HEK293 (cell line): ENCODE data around the gene IGSF21.

Source experiments
- CTCF ChIA-PET: fragments of 350-600 bp; formaldehyde crosslinking; extraction: SDS; loops from one replicate; lab custom pipeline; 2021; ENCODE audit warnings: antibody characterized with exemption; lab: Yijun Ruan, JAX
- POLR2A ChIA-PET: fragments of 300-600 bp; formaldehyde crosslinking; extraction: SDS; loops from one replicate; lab custom pipeline; 2020; ENCODE audit warnings: antibody characterized with exemption, inconsistent platforms; lab: Yijun Ruan, JAX
- H3K27ac ChIP-seq: fragments of 200-500 bp; sonication (Bioruptor generic); 2 replicates; pipeline ENCODE4 v1.5.1; 2014; ENCODE audit warnings: low read depth, low read length, control low read depth, inconsistent platforms; ENCODE audit errors: extremely low read depth
- H3K36me3 ChIP-seq, 2 experiments: fragments of 200-500 bp in 1 of 2; sonication (Bioruptor generic) in 1 of 2; 1 replicate in 1 of 2; 2 replicates in 1 of 2; pipeline ENCODE4 v1.5.1; 2014 to 2017; ENCODE audit warnings: inconsistent platforms in 2 of 2, low read length in 2 of 2; ENCODE audit not compliant: control insufficient read depth in 2 of 2, insufficient read depth in 1 of 2
- H3K4me1 ChIP-seq: fragments of 200-500 bp; sonication (Bioruptor generic); 2 replicates; pipeline ENCODE4 v1.5.1; 2014; ENCODE audit warnings: mild to moderate bottlenecking, low read length, inconsistent platforms; ENCODE audit not compliant: control insufficient read depth, insufficient read depth
- H3K4me3 ChIP-seq: 2 replicates; pipeline ENCODE4 v1.5.1; 2011; ENCODE audit warnings: low read depth, mild to moderate bottlenecking, control low read depth, low read length, moderate library complexity
- H3K9me3 ChIP-seq: fragments of 200-500 bp; sonication (Bioruptor generic); 2 replicates; pipeline ENCODE4 v1.5.1; 2014; ENCODE audit warnings: low read depth, low read length, inconsistent platforms; ENCODE audit not compliant: control insufficient read depth, insufficient read depth
- KLF1 ChIP-seq: fragments of 450-650 bp; formaldehyde crosslinking; IDR thresholded peaks from 2 replicates; pipeline ENCODE4 v1.5.1; 2016; ENCODE audit warnings: missing biosample characterization, missing genetic modification characterization
- REST ChIP-seq: fragments of 450-650 bp; formaldehyde crosslinking; IDR thresholded peaks from 2 replicates; pipeline ENCODE4 v1.5.1; 2016; ENCODE audit warnings: missing biosample characterization, missing genetic modification characterization
- SCRT2 ChIP-seq: fragments of 450-650 bp; formaldehyde crosslinking; IDR thresholded peaks from 2 replicates; pipeline ENCODE4 v1.5.1; 2016; ENCODE audit warnings: missing biosample characterization, missing genetic modification characterization
- SETDB1 ChIP-seq: IDR thresholded peaks from one replicate; pipeline ENCODE4 v1.6.1; 2017; ENCODE audit warnings: mild to moderate bottlenecking, low read length, moderate library complexity, mixed read lengths; ENCODE audit not compliant: insufficient read length
- TRIM28 ChIP-seq: IDR thresholded peaks from 2 replicates; pipeline ENCODE4 v1.6.1; 2011; ENCODE audit warnings: low read length, control low read depth, borderline replicate concordance
- ZBTB1 ChIP-seq: fragments of 450-650 bp; formaldehyde crosslinking; IDR thresholded peaks from 2 replicates; pipeline ENCODE4 v1.5.1; 2016; ENCODE audit warnings: missing biosample characterization, missing genetic modification characterization
- ZBTB17 ChIP-seq: fragments of 450-650 bp; formaldehyde crosslinking; IDR thresholded peaks from 2 replicates; pipeline ENCODE4 v1.5.1; 2016; ENCODE audit warnings: missing biosample characterization, missing genetic modification characterization
- ZBTB48 ChIP-seq: fragments of 450-650 bp; formaldehyde crosslinking; IDR thresholded peaks from 2 replicates; pipeline ENCODE4 v1.5.1; 2016; ENCODE audit warnings: missing biosample characterization, missing genetic modification characterization
- ZFP41 ChIP-seq: fragments of 450-650 bp; formaldehyde crosslinking; IDR thresholded peaks from 2 replicates; pipeline ENCODE4 v1.5.1; 2016; ENCODE audit warnings: missing biosample characterization, missing genetic modification characterization, borderline replicate concordance
- ZNF112 ChIP-seq: fragments of 450-650 bp; formaldehyde crosslinking; IDR thresholded peaks from 2 replicates; pipeline ENCODE4 v1.5.0; 2017; ENCODE audit warnings: missing biosample characterization, missing genetic modification characterization
- ZNF155 ChIP-seq: fragments of 450-650 bp; formaldehyde crosslinking; IDR thresholded peaks from 2 replicates; pipeline ENCODE4 v1.5.1; 2016; ENCODE audit warnings: missing biosample characterization, missing genetic modification characterization
- ZNF292 ChIP-seq: fragments of 450-650 bp; formaldehyde crosslinking; IDR thresholded peaks from 2 replicates; pipeline ENCODE4 v1.5.1; 2016; ENCODE audit warnings: low read depth, missing biosample characterization, missing genetic modification characterization, borderline replicate concordance
- ZNF37A ChIP-seq: fragments of 450-650 bp; IDR thresholded peaks from 2 replicates; pipeline ENCODE4 v1.5.1; 2018; ENCODE audit warnings: missing biosample characterization, missing genetic modification characterization
- ZNF394 ChIP-seq: fragments of 450-650 bp; formaldehyde crosslinking; IDR thresholded peaks from 2 replicates; pipeline ENCODE4 v1.5.1; 2016; ENCODE audit warnings: missing biosample characterization, missing genetic modification characterization, mild to moderate bottlenecking, moderate library complexity, borderline replicate concordance
- ZNF544 ChIP-seq: fragments of 450-650 bp; formaldehyde crosslinking; IDR thresholded peaks from 2 replicates; pipeline ENCODE4 v1.5.0; 2017; ENCODE audit warnings: missing biosample characterization, missing genetic modification characterization
- ZNF560 ChIP-seq: fragments of 450-650 bp; formaldehyde crosslinking; IDR thresholded peaks from 2 replicates; pipeline ENCODE4 v1.5.1; 2017; ENCODE audit warnings: missing biosample characterization, missing genetic modification characterization, borderline replicate concordance
- ZNF571 ChIP-seq: fragments of 450-650 bp; formaldehyde crosslinking; IDR thresholded peaks from 2 replicates; pipeline ENCODE4 v1.5.0; 2017; ENCODE audit warnings: missing biosample characterization, missing genetic modification characterization
- ZNF585B ChIP-seq: fragments of 450-650 bp; formaldehyde crosslinking; IDR thresholded peaks from 2 replicates; pipeline ENCODE4 v1.5.1; 2016; ENCODE audit warnings: missing biosample characterization, missing genetic modification characterization
- ZNF639 ChIP-seq: fragments of 450-650 bp; formaldehyde crosslinking; IDR thresholded peaks from 2 replicates; pipeline ENCODE4 v1.5.1; 2016; ENCODE audit warnings: missing biosample characterization, missing genetic modification characterization
- TF ChIP-seq, protein P1 (sequence below): fragments of 450-650 bp; formaldehyde crosslinking; IDR thresholded peaks from 2 replicates; pipeline ENCODE4 v1.5.1; 2016; ENCODE audit warnings: missing biosample characterization, missing genetic modification characterization
- TF ChIP-seq, protein P2 (sequence below): fragments of 450-650 bp; formaldehyde crosslinking; IDR thresholded peaks from 2 replicates; pipeline ENCODE4 v1.5.1; 2016; ENCODE audit warnings: missing biosample characterization, missing genetic modification characterization, borderline replicate concordance
- TF ChIP-seq, protein P3 (sequence below): fragments of 450-650 bp; formaldehyde crosslinking; optimal IDR thresholded peaks from 2 replicates; pipeline ENCODE3; 2016; ENCODE audit warnings: missing biosample characterization, mild to moderate bottlenecking, missing genetic modification characterization

The IGSF21 gene

DNA sequence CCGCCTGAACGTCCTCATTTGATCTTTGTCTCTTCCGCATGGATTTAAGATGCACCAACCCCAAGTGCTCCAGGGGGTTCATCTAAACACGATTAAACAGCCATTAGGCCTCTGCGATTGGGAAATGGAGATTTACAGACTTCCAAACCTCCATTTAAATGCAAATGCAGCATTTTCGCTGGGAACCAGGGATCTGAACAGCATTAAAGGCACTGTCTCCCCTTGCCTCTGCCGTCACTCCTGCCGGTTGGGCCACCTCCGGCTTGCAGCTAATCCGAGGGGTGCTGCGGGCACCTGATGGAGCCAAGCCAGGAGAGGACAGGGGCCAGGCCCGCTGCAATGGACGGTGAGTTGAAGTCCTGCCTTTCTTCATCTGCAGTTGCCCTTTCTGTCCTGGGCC lies 302.8 kb downstream of the IGSF21 start:
- Histone ChIP-seq H3K36me3 (no peaks in the 10 kb centered on the region), H3K4me3 (no peak overlapping the region), H3K4me1 (no peaks in the 10 kb centered on the region), H3K9me3 (no peaks in the 10 kb centered on the region), H3K27ac (no peak overlapping the region)
- no peak for TF ChIP-seq ZNF560 (tag by site-specific recombination)
- TF ChIP-seq ZNF544 (tag by site-specific recombination) = no peak
- no peak for TF ChIP-seq SCRT2
- no peak for TF ChIP-seq ZNF292
- no peak for TF ChIP-seq ZBTB17 (tag by site-specific recombination)
- CTCF ChIA-PET = no interaction called here
- POLR2A ChIA-PET = no interaction called here

DNA sequence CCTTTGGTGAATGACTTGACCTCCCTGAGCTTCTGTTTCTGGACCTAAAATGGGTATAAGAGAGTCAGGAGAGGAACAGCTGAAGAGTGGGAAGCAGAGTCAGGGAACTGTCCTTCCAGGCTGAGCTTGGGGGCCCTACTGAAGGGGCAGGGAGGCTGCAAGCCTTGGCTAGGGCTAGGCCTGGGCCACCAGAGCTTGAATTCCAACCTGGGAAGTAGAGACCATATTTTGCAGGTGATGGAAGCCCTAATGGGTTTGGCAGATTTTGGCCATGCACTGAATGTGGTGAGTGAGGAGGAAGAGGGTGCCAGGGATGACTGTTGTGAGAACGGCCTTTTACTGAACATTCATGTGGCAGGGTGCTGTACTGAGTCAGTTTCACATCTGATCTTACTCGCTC lies 303.7 kb downstream of the IGSF21 start:
- no peak for TF ChIP-seq ZNF571 (tag by site-specific recombination)
- TF ChIP-seq, all 188 proteins: peak for 0
- Histone ChIP-seq H3K4me1 (no peaks in the 10 kb centered on the region), H3K9me3 (no peaks in the 10 kb centered on the region), H3K27ac (no peak overlapping the region), H3K36me3 (no peaks in the 10 kb centered on the region), H3K4me3 (no peak overlapping the region)
- ChIA-PET POLR2A (no interaction called here), CTCF (interaction anchor here (0.6 kb wide), 1 partner anchor 110 kb away, joined by 3 read pairs; no protein-coding TSS in a partner anchor)

GRCh38 chr1:18411820-18412641 lies 304.4 kb downstream of the IGSF21 start:
- no peaks in the 10 kb centered on the region for H3K36me3 ChIP-seq
- POLR2A ChIA-PET = no interaction called here
- H3K9me3 ChIP-seq = no peaks in the 10 kb centered on the region
- CTCF ChIA-PET = interaction anchor here (0.6 kb wide), 1 partner anchor 111 kb away, joined by 3 read pairs; no protein-coding TSS in a partner anchor
- no peak overlapping the region for H3K4me3 ChIP-seq
- no peak overlapping the region for H3K27ac ChIP-seq
- H3K4me1 ChIP-seq = no peaks in the 10 kb centered on the region
- no peak for TF ChIP-seq ZBTB17 (tag by site-specific recombination)
- TF ChIP-seq ZFP41 = no peak
- TF ChIP-seq, protein P1, sequence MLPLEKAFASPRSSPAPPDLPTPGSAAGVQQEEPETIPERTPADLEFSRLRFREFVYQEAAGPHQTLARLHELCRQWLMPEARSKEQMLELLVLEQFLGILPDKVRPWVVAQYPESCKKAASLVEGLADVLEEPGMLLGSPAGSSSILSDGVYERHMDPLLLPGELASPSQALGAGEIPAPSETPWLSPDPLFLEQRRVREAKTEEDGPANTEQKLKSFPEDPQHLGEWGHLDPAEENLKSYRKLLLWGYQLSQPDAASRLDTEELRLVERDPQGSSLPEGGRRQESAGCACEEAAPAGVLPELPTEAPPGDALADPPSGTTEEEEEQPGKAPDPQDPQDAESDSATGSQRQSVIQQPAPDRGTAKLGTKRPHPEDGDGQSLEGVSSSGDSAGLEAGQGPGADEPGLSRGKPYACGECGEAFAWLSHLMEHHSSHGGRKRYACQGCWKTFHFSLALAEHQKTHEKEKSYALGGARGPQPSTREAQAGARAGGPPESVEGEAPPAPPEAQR (tag by site-specific recombination) = no peak
- TF ChIP-seq ZNF37A (tag by site-specific recombination) = no peak
- TF ChIP-seq ZNF639 (tag by site-specific recombination) = no peak
- TF ChIP-seq, protein P2, sequence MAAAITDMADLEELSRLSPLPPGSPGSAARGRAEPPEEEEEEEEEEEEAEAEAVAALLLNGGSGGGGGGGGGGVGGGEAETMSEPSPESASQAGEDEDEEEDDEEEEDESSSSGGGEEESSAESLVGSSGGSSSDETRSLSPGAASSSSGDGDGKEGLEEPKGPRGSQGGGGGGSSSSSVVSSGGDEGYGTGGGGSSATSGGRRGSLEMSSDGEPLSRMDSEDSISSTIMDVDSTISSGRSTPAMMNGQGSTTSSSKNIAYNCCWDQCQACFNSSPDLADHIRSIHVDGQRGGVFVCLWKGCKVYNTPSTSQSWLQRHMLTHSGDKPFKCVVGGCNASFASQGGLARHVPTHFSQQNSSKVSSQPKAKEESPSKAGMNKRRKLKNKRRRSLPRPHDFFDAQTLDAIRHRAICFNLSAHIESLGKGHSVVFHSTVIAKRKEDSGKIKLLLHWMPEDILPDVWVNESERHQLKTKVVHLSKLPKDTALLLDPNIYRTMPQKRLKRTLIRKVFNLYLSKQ (tag by site-specific recombination) = no peak
- TF ChIP-seq SETDB1 = peak; percentile 99
- no peak for TF ChIP-seq ZNF155 (tag by site-specific recombination)
- no peak for TF ChIP-seq ZNF394 (tag by site-specific recombination)
- 0 out of 2 replicates have a peak, but pooled peaks have one; percentile 28 for TF ChIP-seq KLF1 (tag by site-specific recombination)
- peak; percentile 64; the same call in 1 of the 2 replicates for TF ChIP-seq TRIM28
- no peak for TF ChIP-seq ZNF112 (tag by site-specific recombination)
- TF ChIP-seq, protein P3, sequence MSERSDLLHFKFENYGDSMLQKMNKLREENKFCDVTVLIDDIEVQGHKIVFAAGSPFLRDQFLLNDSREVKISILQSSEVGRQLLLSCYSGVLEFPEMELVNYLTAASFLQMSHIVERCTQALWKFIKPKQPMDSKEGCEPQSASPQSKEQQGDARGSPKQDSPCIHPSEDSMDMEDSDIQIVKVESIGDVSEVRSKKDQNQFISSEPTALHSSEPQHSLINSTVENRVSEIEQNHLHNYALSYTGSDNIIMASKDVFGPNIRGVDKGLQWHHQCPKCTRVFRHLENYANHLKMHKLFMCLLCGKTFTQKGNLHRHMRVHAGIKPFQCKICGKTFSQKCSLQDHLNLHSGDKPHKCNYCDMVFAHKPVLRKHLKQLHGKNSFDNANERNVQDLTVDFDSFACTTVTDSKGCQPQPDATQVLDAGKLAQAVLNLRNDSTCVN = no peak
- no peak for TF ChIP-seq ZBTB48
- TF ChIP-seq ZBTB1 (tag by site-specific recombination) = no peak
- TF ChIP-seq ZNF585B = no peak
- TF ChIP-seq REST (tag by site-specific recombination) = no peak
